Nephron progenitor cell (in vitro differentiated cells): ENCODE measurements around the gene RPGRIP1.

ENCODE experiments used
- DNase-seq: peaks from one replicate; pipeline ENCODE4 v3.0.0; 2021
- H3K27ac Mint-ChIP-seq: 2 replicates; pipeline ENCODE4 v1.8.0; 2021; ENCODE audit warnings: mild to moderate bottlenecking, moderate library complexity, mixed read lengths
- H3K27me3 Mint-ChIP-seq: 2 replicates; pipeline ENCODE4 v1.8.0; 2021; ENCODE audit warnings: mild to moderate bottlenecking, low read depth, mixed read lengths; ENCODE audit not compliant: poor library complexity
- H3K36me3 Mint-ChIP-seq: 2 replicates; pipeline ENCODE4 v1.8.0; 2021; ENCODE audit warnings: low read depth, mixed read lengths
- H3K4me1 Mint-ChIP-seq: 2 replicates; pipeline ENCODE4 v1.8.0; 2021; ENCODE audit warnings: mixed read lengths
- H3K4me3 Mint-ChIP-seq: 2 replicates; pipeline ENCODE4 v1.8.0; 2021; ENCODE audit warnings: mild to moderate bottlenecking, moderate library complexity, mixed read lengths
- H3K9me3 Mint-ChIP-seq: 2 replicates; pipeline ENCODE4 v1.8.0; 2021; ENCODE audit warnings: mild to moderate bottlenecking, moderate library complexity, mixed read lengths
- CTCF ChIP-seq: fragments of 200-600 bp; sonication (generic); IDR thresholded peaks from 2 replicates; pipeline ENCODE4 v1.5.0; 2021; ENCODE audit warnings: antibody characterized with exemption

RPGRIP1 gene

GRCh38 chr14:21238823-21239518, 40.9 kb upstream of the RPGRIP1 start:
- no peak overlapping the region for H3K4me3 Mint-ChIP-seq
- H3K9me3 Mint-ChIP-seq, result no peaks in the 10 kb centered on the region
- peak overlapping the region; percentile 42 for H3K27ac Mint-ChIP-seq
- H3K4me1 Mint-ChIP-seq, result peaks cover 5% of the 10 kb centered on the region
- H3K27me3 Mint-ChIP-seq, result no peaks in the 10 kb centered on the region
- TF ChIP-seq CTCF, result no peak
- DNase-seq, result no peak
- peaks cover 77% of the 10 kb centered on the region for H3K36me3 Mint-ChIP-seq

DNA sequence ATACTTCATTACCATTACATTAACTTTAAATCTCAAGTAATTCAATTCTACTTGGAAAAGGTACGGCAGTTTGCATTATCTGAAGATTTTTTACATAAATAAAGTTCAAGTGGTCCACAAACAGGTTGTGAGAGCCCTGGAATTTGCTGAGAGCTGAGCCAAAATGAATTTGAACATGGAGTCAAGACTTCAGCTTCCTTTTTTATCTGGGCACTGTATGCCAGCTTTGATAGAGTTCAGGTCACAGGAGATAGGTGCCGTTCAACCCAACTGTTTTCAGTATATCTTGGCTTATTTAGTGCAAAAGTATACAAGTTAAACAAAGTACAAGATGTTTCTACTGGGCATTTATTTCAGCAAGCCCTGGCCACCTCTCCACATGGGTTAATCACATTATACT, 39.5 kb upstream of the RPGRIP1 start:
- Mint-ChIP-seq H3K4me1 (peaks cover under 1% of the 10 kb centered on the region), H3K27me3 (no peaks in the 10 kb centered on the region), H3K27ac (no peak overlapping the region), H3K9me3 (no peaks in the 10 kb centered on the region), H3K4me3 (no peak overlapping the region), H3K36me3 (peaks cover 74% of the 10 kb centered on the region)
- no peak for TF ChIP-seq CTCF
- no peak for DNase-seq

GRCh38 chr14:21241218-21241819, 38.6 kb upstream of the RPGRIP1 start:
- H3K4me1 Mint-ChIP-seq, result no peaks in the 10 kb centered on the region
- H3K27me3 Mint-ChIP-seq, result no peaks in the 10 kb centered on the region
- H3K4me3 Mint-ChIP-seq, result no peak overlapping the region
- TF ChIP-seq CTCF, result peak; percentile 28
- H3K36me3 Mint-ChIP-seq, result peaks cover 82% of the 10 kb centered on the region
- DNase-seq, result no peak
- H3K27ac Mint-ChIP-seq, result no peak overlapping the region
- H3K9me3 Mint-ChIP-seq, result no peaks in the 10 kb centered on the region

GRCh38 chr14:21244544-21244943, 35.3 kb upstream of the RPGRIP1 start:
- Mint-ChIP-seq H3K4me1 (no peaks in the 10 kb centered on the region), H3K27me3 (no peaks in the 10 kb centered on the region), H3K9me3 (no peaks in the 10 kb centered on the region), H3K36me3 (peaks cover 90% of the 10 kb centered on the region), H3K4me3 (no peak overlapping the region), H3K27ac (peak overlapping the region; percentile 64)
- DNase-seq, result no peak
- TF ChIP-seq CTCF, result no peak

DNA sequence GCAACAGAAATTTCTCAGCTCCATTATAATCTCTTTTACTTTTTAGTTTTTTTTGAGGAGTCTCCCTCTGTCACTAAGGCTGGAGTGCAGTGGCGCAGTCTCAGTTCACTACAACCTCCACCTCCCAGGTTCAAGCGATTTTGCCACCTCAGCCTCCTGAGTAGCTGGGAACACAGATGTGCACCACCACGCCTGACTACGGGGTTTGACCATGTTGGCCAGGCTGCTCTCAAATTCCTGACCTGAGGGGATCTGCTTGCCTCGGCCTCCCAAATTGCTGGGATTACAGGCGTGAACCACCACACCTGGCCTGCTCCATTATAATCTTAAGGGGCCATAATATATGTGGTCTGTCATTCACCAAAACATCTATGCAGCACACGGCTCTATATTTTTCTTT, 34.1 kb upstream of the RPGRIP1 start:
- no peak overlapping the region for H3K27ac Mint-ChIP-seq
- no peak overlapping the region for H3K4me3 Mint-ChIP-seq
- peaks cover 11% of the 10 kb centered on the region for H3K9me3 Mint-ChIP-seq
- DNase-seq, result no peak
- peaks cover 92% of the 10 kb centered on the region for H3K36me3 Mint-ChIP-seq
- TF ChIP-seq CTCF, result no peak
- no peaks in the 10 kb centered on the region for H3K27me3 Mint-ChIP-seq
- no peaks in the 10 kb centered on the region for H3K4me1 Mint-ChIP-seq

GRCh38 chr14:21248338-21248737, 31.5 kb upstream of the RPGRIP1 start:
- H3K27ac Mint-ChIP-seq, result peak overlapping the region; percentile 50
- no peaks in the 10 kb centered on the region for H3K27me3 Mint-ChIP-seq
- H3K4me1 Mint-ChIP-seq, result no peaks in the 10 kb centered on the region
- TF ChIP-seq CTCF, result no peak
- no peak for DNase-seq
- peaks cover 22% of the 10 kb centered on the region for H3K9me3 Mint-ChIP-seq
- H3K36me3 Mint-ChIP-seq, result peaks cover 92% of the 10 kb centered on the region
- H3K4me3 Mint-ChIP-seq, result no peak overlapping the region
